Natural killer cell (primary cell): ENCODE results near the gene COMMD3. TPM values are rescaled to one million over a fixed set of nuclear protein-coding genes. Genes with fewer than 3 reads are reported as not detected.
"Not testable (repeated sequence)": the region's sequence is repeated elsewhere in the genome, so short reads cannot be mapped to it uniquely, and the experiment has no call there.

ENCODE experiments used
- ATAC-seq, 3 donors: fragments of 150-1000 bp in 2 of 3; fragments of 200-7000 bp in 1 of 3; cut with Tn5 transposase; 1 replicate in 1 of 3; 2 replicates in 2 of 3; pipeline ENCODE4 v1.10.0; 2021; ENCODE audit warnings: mild to moderate bottlenecking in 2 of 3, moderate library complexity in 2 of 3
- DNase-seq, 2 donors: peaks; one replicate each; pipeline versions ENCODE4 v3.0.0 to v3.0.0-alpha.2; 2013 to 2021; ENCODE audit warnings: mixed read lengths in 1 of 2
- H3K27ac ChIP-seq: one replicate; pipeline ENCODE4 v1.5.1; 2013; ENCODE audit warnings: mild to moderate bottlenecking, low read length
- H3K27me3 ChIP-seq: one replicate; pipeline ENCODE4 v1.6.1; 2013; ENCODE audit warnings: low read length; ENCODE audit not compliant: control insufficient read depth, insufficient read depth
- H3K36me3 ChIP-seq: one replicate; pipeline ENCODE4 v1.6.1; 2013; ENCODE audit warnings: low read length; ENCODE audit not compliant: control insufficient read depth, insufficient read depth
- H3K4me1 ChIP-seq: one replicate; pipeline ENCODE4 v1.6.1; 2013; ENCODE audit warnings: low read length; ENCODE audit not compliant: control insufficient read depth, insufficient read depth
- H3K4me3 ChIP-seq: one replicate; pipeline ENCODE4 v1.5.1; 2013; ENCODE audit warnings: low read length
- H3K9me3 ChIP-seq: one replicate; pipeline ENCODE4 v1.6.1; 2013; ENCODE audit warnings: low read length; ENCODE audit not compliant: control insufficient read depth, insufficient read depth
- H3K27ac Mint-ChIP-seq, 2 donors: one replicate each; pipeline ENCODE4 v1.8.0; 2022; ENCODE audit warnings: mild to moderate bottlenecking in 2 of 2, mixed read lengths in 2 of 2, moderate library complexity in 1 of 2
- H3K27me3 Mint-ChIP-seq, 2 donors: one replicate each; pipeline ENCODE4 v1.8.0; 2022; ENCODE audit warnings: low read depth in 2 of 2, mixed read lengths in 2 of 2
- H3K36me3 Mint-ChIP-seq: one replicate; pipeline ENCODE4 v1.8.0; 2022; ENCODE audit warnings: mixed read lengths
- H3K4me1 Mint-ChIP-seq, 2 donors: one replicate each; pipeline ENCODE4 v1.8.0; 2022; ENCODE audit warnings: mixed read lengths in 2 of 2
- H3K4me3 Mint-ChIP-seq: one replicate; pipeline ENCODE4 v1.8.0; 2022; ENCODE audit warnings: mild to moderate bottlenecking, moderate library complexity, mixed read lengths
- H3K9me3 Mint-ChIP-seq, 2 donors: one replicate each; pipeline ENCODE4 v1.8.0; 2022; ENCODE audit warnings: mixed read lengths in 2 of 2
- CTCF ChIP-seq: fragments of 200-600 bp; IDR thresholded peaks from one replicate; pipeline ENCODE4 v1.8.0; 2022; ENCODE audit warnings: antibody characterized with exemption
- WGBS: methylation state at CpG from one replicate; pipeline ENCODE4 v1.1.7; 2013; ENCODE audit warnings: missing lambda C conversion rate; ENCODE audit not compliant: insufficient coverage; 5-methylcytosine and 5-hydroxymethylcytosine counted together
- intact Hi-C: fragments of 100-400 bp; cut with micrococcal nuclease; formaldehyde crosslinking; loops from one replicate; pipeline ENCODE4 v1.14.2; 2022
- total RNA-seq, 4 donors: library from RNA; stranded (reverse); fragments of 120-200 nt in 1 of 4; gene quantifications; one replicate each; pipeline versions ENCODE4 v1.2.3 to v1.2.4, GENCODE V29; 2013 to 2022

COMMD3 gene
- total RNA-seq, 3 donors from 2014 or later (not counting 1 experiment from before 2014, with no cell fraction given), result 43.1 to 48.3 (median 44.2) TPM

- Histone ChIP-seq H3K27me3 (no peaks in the 10 kb centered on the region), H3K4me1 (no peaks in the 10 kb centered on the region), H3K36me3 (no peaks in the 10 kb centered on the region), H3K9me3 (no peaks in the 10 kb centered on the region), H3K4me3 (no peak overlapping the region), H3K27ac (no peak overlapping the region)
- DNase-seq (no peak), ATAC-seq (no peak)
- 97% methylated on average over 4 of the region's 4 CpGs for WGBS
- H3K27ac Mint-ChIP-seq, result no peak overlapping the region
- H3K9me3 Mint-ChIP-seq, result no peaks in the 10 kb centered on the region
- H3K36me3 Mint-ChIP-seq, result no peaks in the 10 kb centered on the region
- intact Hi-C loops, result no loop called here
- H3K27me3 Mint-ChIP-seq, result peaks cover 16 to 25% of the 10 kb centered on the region in 2 donors
- no peak overlapping the region for H3K4me3 Mint-ChIP-seq
- no peak for TF ChIP-seq CTCF
- H3K4me1 Mint-ChIP-seq, result peaks cover 0 to 3% of the 10 kb centered on the region in 2 donors
Measured at GRCh38 chr10:22356324-22356873, 40.2 kb downstream of the COMMD3 start.

GRCh38 chr10:22357770-22358169 lies 41.6 kb downstream of the COMMD3 start:
- H3K4me1 Mint-ChIP-seq, H3K9me3 ChIP-seq, ATAC-seq, H3K9me3 Mint-ChIP-seq, H3K4me1 ChIP-seq, intact Hi-C loops, DNase-seq, H3K36me3 ChIP-seq, H3K27ac ChIP-seq, H3K4me3 Mint-ChIP-seq, H3K27me3 ChIP-seq, H3K27ac Mint-ChIP-seq, H3K4me3 ChIP-seq, H3K36me3 Mint-ChIP-seq: not testable (repeated sequence)
- WGBS, result no CpG with 5 or more reads among the region's 4 CpGs
- H3K27me3 Mint-ChIP-seq, result peaks cover 16 to 25% of the 10 kb centered on the region in 2 donors

GRCh38 chr10:22363305-22363704 lies 47.1 kb downstream of the COMMD3 start:
- Mint-ChIP-seq H3K27ac (no peak overlapping the region), H3K4me1 (peaks cover 6% of the 10 kb centered on the region in 2 donors), H3K27me3 (peaks cover 5 to 19% of the 10 kb centered on the region in 2 donors), H3K4me3 (no peak overlapping the region), H3K9me3 (no peaks in the 10 kb centered on the region), H3K36me3 (no peaks in the 10 kb centered on the region)
- no peak for ATAC-seq
- no peak for DNase-seq
- intact Hi-C loops, result no loop called here
- H3K4me1 ChIP-seq, result no peaks in the 10 kb centered on the region
- no peak overlapping the region for H3K27ac ChIP-seq
- H3K4me3 ChIP-seq, result no peak overlapping the region
- no peaks in the 10 kb centered on the region for H3K27me3 ChIP-seq
- TF ChIP-seq CTCF, result no peak
- H3K36me3 ChIP-seq, result no peaks in the 10 kb centered on the region
- WGBS, result 58% methylated on average over 5 of the region's 6 CpGs
- H3K9me3 ChIP-seq, result no peaks in the 10 kb centered on the region

- DNase-seq (no peak), ATAC-seq (no peak)
- Histone ChIP-seq H3K4me3 (no peak overlapping the region), H3K4me1 (no peaks in the 10 kb centered on the region), H3K27me3 (no peaks in the 10 kb centered on the region), H3K9me3 (no peaks in the 10 kb centered on the region), H3K27ac (no peak overlapping the region), H3K36me3 (no peaks in the 10 kb centered on the region)
- H3K36me3 Mint-ChIP-seq, result no peaks in the 10 kb centered on the region
- TF ChIP-seq CTCF, result no peak
- H3K4me1 Mint-ChIP-seq, result peaks cover 6% of the 10 kb centered on the region in 2 donors
- intact Hi-C loops, result no loop called here
- H3K27me3 Mint-ChIP-seq, result peaks cover 5 to 16% of the 10 kb centered on the region in 2 donors
- no peak overlapping the region for H3K4me3 Mint-ChIP-seq
- WGBS, result 96% methylated on average over 2 of the region's 5 CpGs
- H3K27ac Mint-ChIP-seq, result no peak overlapping the region
- no peaks in the 10 kb centered on the region for H3K9me3 Mint-ChIP-seq
Measured at GRCh38 chr10:22364407-22365140, 48.4 kb downstream of the COMMD3 start.
